D721Med (cell line): ENCODE data around the gene EMP1.
"Not testable (repeated sequence)": the region's sequence is repeated elsewhere in the genome, so short reads cannot be mapped to it uniquely, and the experiment has no call there.

Experiments
- DNase-seq: peaks from one replicate; pipeline ENCODE4 v3.0.0; 2011; ENCODE audit warnings: low spot score; ENCODE audit not compliant: insufficient read length
- FAIRE-seq: peaks from 2 replicates; lab custom pipeline; 2011; peaks lifted over from hg19 to GRCh38; lab: Jason Lieb, UNC
- CTCF ChIP-seq: IDR thresholded peaks from 2 replicates; pipeline ENCODE4 v1.5.1; 2012; ENCODE audit warnings: mild to moderate bottlenecking, control low read depth; ENCODE audit not compliant: insufficient read depth; ENCODE audit errors: missing control alignments

Gene EMP1

GRCh38 chr12:13255792-13256691 is 59.5 kb downstream of the EMP1 start:
- FAIRE-seq, result no peak
- peak; percentile 97 for TF ChIP-seq CTCF
- peak; percentile 63 for DNase-seq

GRCh38 chr12:13256692-13257045 is 60.1 kb downstream of the EMP1 start:
- DNase-seq (no peak), FAIRE-seq (no peak)
- TF ChIP-seq CTCF, result no peak

- FAIRE-seq (no peak), DNase-seq (no peak)
- TF ChIP-seq CTCF, result no peak
Measured at GRCh38 chr12:13257356-13257875, 60.9 kb downstream of the EMP1 start.

DNA sequence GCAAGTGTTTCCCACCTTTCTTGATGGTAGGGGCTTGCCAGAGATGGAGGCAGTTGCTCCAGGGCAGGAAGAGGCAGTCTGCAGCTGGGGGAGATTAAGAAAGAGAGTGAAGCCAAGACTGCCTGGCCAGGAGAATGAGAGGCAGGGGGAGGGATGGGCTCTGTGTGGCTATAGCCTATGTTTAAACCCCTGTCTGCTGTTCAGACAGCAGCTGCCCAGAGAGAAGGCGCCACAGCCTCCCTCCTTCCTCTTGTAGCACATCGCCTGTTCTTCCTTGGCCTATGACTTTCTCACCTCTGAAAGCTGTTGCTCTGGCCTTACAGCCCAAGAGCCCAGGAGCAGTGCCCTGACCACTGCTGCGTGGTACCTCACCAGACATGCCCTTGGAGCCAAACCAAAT is 61.7 kb downstream of the EMP1 start:
- no peak for TF ChIP-seq CTCF
- DNase-seq (no peak), FAIRE-seq (no peak)

GRCh38 chr12:13258717-13259119 is 62.2 kb downstream of the EMP1 start:
- FAIRE-seq (no peak), DNase-seq (no peak)
- TF ChIP-seq CTCF, result no peak

- not testable (repeated sequence) for FAIRE-seq, DNase-seq
Measured at GRCh38 chr12:13259625-13260024, 63.1 kb downstream of the EMP1 start.

DNA sequence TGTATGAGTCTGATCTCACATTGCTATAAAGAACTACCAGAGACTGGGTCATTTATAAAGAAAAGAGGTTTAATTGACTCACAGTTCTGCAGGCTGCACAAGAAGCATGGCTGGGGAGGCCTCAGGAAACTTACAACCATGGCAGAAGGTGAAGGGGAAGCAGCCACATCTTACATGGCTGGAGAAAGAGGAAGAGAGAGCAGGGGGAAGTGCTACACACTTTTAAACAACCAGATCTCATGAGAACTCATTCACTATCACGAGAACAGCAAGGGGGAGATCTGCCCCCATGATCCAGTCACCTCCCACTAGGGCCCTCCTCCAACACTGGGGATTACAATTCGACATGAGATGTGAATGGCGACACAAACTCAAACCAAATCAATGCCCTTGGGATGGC is 71.3 kb downstream of the EMP1 start:
- DNase-seq, FAIRE-seq: not testable (repeated sequence)

DNA sequence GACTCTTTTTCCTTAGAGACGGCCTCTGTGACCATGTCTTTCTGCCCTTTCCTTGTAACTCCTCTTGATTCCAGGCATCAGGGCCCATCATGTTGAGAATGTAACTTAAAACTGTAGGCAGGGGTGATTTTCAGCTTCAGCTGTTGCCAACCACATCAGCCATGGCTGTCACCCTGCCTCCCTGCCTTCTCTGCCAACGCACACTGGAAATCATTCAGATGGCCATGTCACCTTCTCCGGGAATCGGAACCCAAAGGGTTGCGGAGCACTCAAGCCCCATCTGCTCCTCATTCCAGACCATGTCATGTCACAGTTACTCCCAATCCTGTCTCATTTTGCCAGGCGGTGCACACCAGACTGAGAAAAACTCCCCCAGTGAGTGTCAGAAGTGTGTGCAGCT is 72.1 kb downstream of the EMP1 start:
- FAIRE-seq, result no peak
- TF ChIP-seq CTCF, result no peak
- DNase-seq, result no peak
